Omental fat pad (tissue), 4 donors: ENCODE results near the gene APBA2. TPM values are rescaled to one million over a fixed set of nuclear protein-coding genes. Genes with fewer than 3 reads are reported as not detected.

Experiments used
- ATAC-seq: fragments of 150-250 bp; one replicate; pipeline ENCODE4 v1.9.1; 2016; ENCODE audit warnings: mild to moderate bottlenecking, moderate library complexity; ENCODE audit not compliant: low FRiP score
- DNase-seq: peaks from one replicate; pipeline ENCODE4 v3.0.0-alpha.2; 2019; ENCODE audit warnings: low spot score
- CTCF ChIP-seq, 3 donors: fragments of 450-650 bp; IDR thresholded peaks; one replicate each; pipeline ENCODE4 v1.5.1; 2016 to 2017; ENCODE audit warnings: antibody characterized with exemption in 3 of 3, mild to moderate bottlenecking in 3 of 3, moderate library complexity in 2 of 3
- total RNA-seq, 4 donors: library from RNA; depleted of rRNA; stranded (reverse); fragments of >200 nt; gene quantifications; one replicate each; pipeline ENCODE4 v1.1.0, GENCODE V29; 2016

APBA2 gene
- total RNA-seq, 4 donors from 2014 or later, result 0.93 to 4.3 (median 2.6) TPM

- no peak for ATAC-seq
- no peak for TF ChIP-seq CTCF (IDR thresholded peaks at IDR 0.05)
- no peak for DNase-seq
Observed at GRCh38 chr15:29123171-29123570, 237.4 kb downstream of the APBA2 start.

GRCh38 chr15:29123991-29124390 is 238.2 kb downstream of the APBA2 start:
- DNase-seq, result no peak
- TF ChIP-seq CTCF (IDR thresholded peaks at IDR 0.05), result no peak
- no peak for ATAC-seq

GRCh38 chr15:29124581-29125381 is 239.0 kb downstream of the APBA2 start:
- ATAC-seq, result no peak
- no peak for DNase-seq

GRCh38 chr15:29125382-29126207 is 239.8 kb downstream of the APBA2 start:
- no peak for DNase-seq
- TF ChIP-seq CTCF (IDR thresholded peaks at IDR 0.05), result no peak
- no peak for ATAC-seq

More at GRCh38 chr15:29124581-29125381, 239.0 kb downstream of the APBA2 start:
- no peak for TF ChIP-seq CTCF (IDR thresholded peaks at IDR 0.05)

GRCh38 chr15:29126208-29126536 is 240.4 kb downstream of the APBA2 start:
- DNase-seq, result no peak
- TF ChIP-seq CTCF (IDR thresholded peaks at IDR 0.05), result no peak
- ATAC-seq, result no peak

- DNase-seq (no peak), ATAC-seq (no peak)
- no peak for TF ChIP-seq CTCF (IDR thresholded peaks at IDR 0.05)
Observed at GRCh38 chr15:29126821-29127461, 241.2 kb downstream of the APBA2 start.
